HG03025 (cell line): ENCODE data around the gene PRDM16.

ENCODE experiments used
- ATAC-seq: cut with Tn5 transposase; IDR thresholded peaks from one replicate; pipeline ENCODE4 v1.9.1; 2021; ENCODE audit warnings: mild to moderate bottlenecking, moderate library complexity; ENCODE audit not compliant: unreplicated experiment, low FRiP score

Gene PRDM16

DNA sequence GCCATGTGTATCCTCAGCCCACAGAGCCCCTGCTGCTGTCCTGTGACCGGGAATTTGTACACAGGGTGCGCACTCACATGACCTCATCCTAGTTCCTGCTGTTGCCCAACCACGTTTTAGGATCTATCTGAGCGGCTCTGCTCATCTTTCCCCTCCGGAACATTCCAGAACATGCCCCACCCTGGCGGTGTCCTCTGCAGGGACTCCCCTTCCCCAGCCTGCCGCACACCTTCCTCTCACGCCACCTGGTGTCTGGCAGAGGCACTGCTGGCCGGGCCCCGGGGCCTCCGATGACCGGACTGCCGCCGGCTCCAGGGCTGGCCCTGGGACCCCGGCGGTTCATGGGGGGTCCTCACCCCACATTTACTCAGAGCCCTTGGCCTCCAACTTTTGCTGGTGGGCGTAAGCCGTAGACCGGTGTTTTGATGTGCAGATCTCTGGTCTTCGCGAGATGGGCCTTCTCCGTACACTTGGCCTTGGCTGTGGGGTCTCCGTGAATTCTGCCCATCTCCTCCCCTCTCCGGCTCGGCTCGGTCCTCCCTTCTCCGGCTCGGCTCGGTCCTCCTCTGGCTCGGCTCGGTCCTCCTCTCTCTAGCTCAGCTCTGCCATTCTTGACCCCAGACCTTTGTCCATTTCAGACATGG, 414.9 kb downstream of the PRDM16 start:
- no peak for ATAC-seq

DNA sequence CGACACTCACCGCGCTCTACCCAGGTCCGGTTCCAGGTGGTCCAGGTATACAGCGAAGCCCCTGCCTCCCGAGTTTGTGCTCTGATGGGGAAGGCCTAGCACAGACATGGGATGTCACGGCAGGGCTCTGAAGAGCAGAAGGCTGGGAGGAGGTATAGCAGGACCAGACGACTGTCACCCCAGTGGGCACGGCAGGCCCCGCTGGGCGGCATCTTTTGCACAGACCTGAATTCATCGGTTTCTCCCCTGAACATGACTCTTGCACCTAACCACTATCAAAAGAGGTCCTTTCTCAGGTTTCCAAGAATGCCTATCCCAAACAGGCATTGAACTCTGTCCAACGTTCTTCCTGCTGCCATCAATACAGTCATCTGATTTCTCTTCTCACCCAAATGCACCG, 416.0 kb downstream of the PRDM16 start:
- ATAC-seq, result no peak
